H1 (cell line): ENCODE measurements around the gene MED28. TPM values are rescaled to one million over a fixed set of nuclear protein-coding genes. Genes with fewer than 3 reads are reported as not detected.

Experiments used
- CTCF ChIA-PET: fragments of 300-600 bp; sonication (Branson Sonifier 250); formaldehyde crosslinking; loops from one replicate; lab custom pipeline; 2021; ENCODE audit not compliant: partially characterized antibody; lab: Charles Lee
- POLR2A ChIA-PET: fragments of 300-600 bp; sonication (Branson Sonifier 250); formaldehyde crosslinking; loops from one replicate; lab custom pipeline; 2021; ENCODE audit warnings: inconsistent platforms; ENCODE audit not compliant: partially characterized antibody; lab: Charles Lee
- DNase-seq, 2 experiments: peaks; one replicate each; pipeline versions ENCODE4 v3.0.0 to v3.0.0-alpha.2; 2010 to 2022; ENCODE audit warnings: low spot score in 2 of 2, low read depth in 1 of 2, mixed read lengths in 1 of 2
- FAIRE-seq: peaks from 2 replicates; lab custom pipeline; 2011; peaks lifted over from hg19 to GRCh38; lab: Jason Lieb, UNC
- H2AFZ ChIP-seq: 2 replicates; pipeline ENCODE4 v1.8.1; 2012; ENCODE audit warnings: low read length, inconsistent platforms
- H2AK5ac ChIP-seq: 2 replicates; pipeline ENCODE4 v1.6.1; 2013; ENCODE audit warnings: low read depth, low read length
- H2BK120ac ChIP-seq: replicated peaks from 2 replicates; pipeline ENCODE3; 2013; ENCODE audit warnings: low read depth, low read length, inconsistent platforms
- H2BK12ac ChIP-seq: 2 replicates; pipeline ENCODE4 v1.6.1; 2013; ENCODE audit warnings: low read depth, low read length
- H2BK15ac ChIP-seq: 2 replicates; pipeline ENCODE4 v1.6.1; 2013; ENCODE audit warnings: low read length
- H2BK20ac ChIP-seq: 2 replicates; pipeline ENCODE4 v1.6.1; 2013; ENCODE audit warnings: low read length
- H2BK5ac ChIP-seq: 2 replicates; pipeline ENCODE4 v1.6.1; 2013; ENCODE audit warnings: low read depth, low read length
- H3K14ac ChIP-seq: 2 replicates; pipeline ENCODE4 v1.6.1; 2013; ENCODE audit warnings: inconsistent platforms; ENCODE audit not compliant: insufficient read length
- H3K18ac ChIP-seq: 2 replicates; pipeline ENCODE4 v1.6.1; 2013; ENCODE audit warnings: low read length; ENCODE audit errors: extremely low read depth
- H3K23ac ChIP-seq: 2 replicates; pipeline ENCODE4 v1.6.1; 2013; ENCODE audit warnings: inconsistent platforms; ENCODE audit not compliant: insufficient read length
- H3K23me2 ChIP-seq: 2 replicates; pipeline ENCODE4 v1.6.1; 2013; ENCODE audit warnings: low read depth, low read length
- H3K27ac ChIP-seq: 2 replicates; pipeline ENCODE4 v1.6.1; 2011; ENCODE audit warnings: low read depth, low read length, inconsistent platforms
- H3K27me3 ChIP-seq, 4 experiments: replicated peaks in 1 of 4; 1 replicate in 1 of 4; 2 replicates in 3 of 4; pipeline versions ENCODE4 v1.6.1 to v1.8.1; 2011 to 2013; ENCODE audit warnings: low read length in 3 of 4, mild to moderate bottlenecking in 3 of 4, inconsistent platforms in 2 of 4, mixed read lengths in 2 of 4, moderate library complexity in 1 of 4; ENCODE audit not compliant: control insufficient read depth in 3 of 4, insufficient read depth in 3 of 4; ENCODE audit errors: extremely low read depth in 1 of 4
- H3K36me3 ChIP-seq, 4 experiments: 2 replicates each; pipeline versions ENCODE4 v1.6.1 to v1.8.1; 2011 to 2013; ENCODE audit warnings: mild to moderate bottlenecking in 4 of 4, low read length in 3 of 4, moderate library complexity in 2 of 4, control low read depth in 1 of 4, inconsistent platforms in 1 of 4; ENCODE audit not compliant: insufficient read depth in 4 of 4, control insufficient read depth in 2 of 4
- H3K4ac ChIP-seq: replicated peaks from 2 replicates; pipeline ENCODE3; 2013; ENCODE audit warnings: low read length, low read depth, mixed read lengths, inconsistent platforms; ENCODE audit not compliant: insufficient read length
- H3K4me1 ChIP-seq, 4 experiments: replicated peaks in 1 of 4; 1 replicate in 1 of 4; 2 replicates in 3 of 4; pipeline versions ENCODE4 v1.6.1 to v1.8.1; 2011 to 2013; ENCODE audit warnings: low read length in 3 of 4, inconsistent platforms in 2 of 4, mixed read lengths in 1 of 4; ENCODE audit not compliant: insufficient read depth in 4 of 4, control insufficient read depth in 3 of 4
- H3K4me2 ChIP-seq, 2 experiments: 2 replicates each; pipeline versions ENCODE4 v1.6.1 to v1.8.1; 2011 to 2013; ENCODE audit warnings: low read depth in 2 of 2, low read length in 2 of 2, control low read depth in 1 of 2, inconsistent platforms in 1 of 2, mild to moderate bottlenecking in 1 of 2; ENCODE audit not compliant: insufficient read depth in 1 of 2
- H3K4me3 ChIP-seq, 4 experiments: fragments of 200-600, 300-600 bp in 1 of 4; sonication (generic), shearing (Covaris generic), sonication (Bioruptor Twin) in 1 of 4; 2 replicates each; pipeline versions ENCODE4 v1.5.1 to v1.8.1; 2011 to 2016; ENCODE audit warnings: low read length in 4 of 4, low read depth in 3 of 4, control low read depth in 2 of 4, inconsistent platforms in 2 of 4, mild to moderate bottlenecking in 2 of 4, mixed read lengths in 1 of 4, moderate library complexity in 1 of 4; ENCODE audit not compliant: insufficient read depth in 2 of 4; ENCODE audit errors: extremely low read depth in 1 of 4
- H3K56ac ChIP-seq: replicated peaks from 2 replicates; pipeline ENCODE3; 2013; ENCODE audit warnings: low read depth, mild to moderate bottlenecking, mixed read lengths, low read length, inconsistent platforms; ENCODE audit not compliant: insufficient read length
- H3K79me1 ChIP-seq: 2 replicates; pipeline ENCODE4 v1.6.1; 2013; ENCODE audit warnings: low read depth, low read length, control low read depth
- H3K79me2 ChIP-seq, 2 experiments: 2 replicates each; pipeline versions ENCODE4 v1.6.1 to v1.8.1; 2012 to 2013; ENCODE audit warnings: low read length in 2 of 2, mild to moderate bottlenecking in 2 of 2, inconsistent platforms in 1 of 2; ENCODE audit not compliant: insufficient read depth in 2 of 2, control insufficient read depth in 1 of 2
- H3K9ac ChIP-seq, 4 experiments: replicated peaks in 1 of 4; 1 replicate in 1 of 4; 2 replicates in 3 of 4; pipeline versions ENCODE4 v1.6.1 to v1.8.1; 2011 to 2013; ENCODE audit warnings: low read depth in 3 of 4, low read length in 3 of 4, control low read depth in 2 of 4, mild to moderate bottlenecking in 2 of 4, moderate library complexity in 2 of 4, inconsistent platforms in 1 of 4; ENCODE audit errors: extremely low read depth in 1 of 4
- H3K9me3 ChIP-seq, 2 experiments: 2 replicates each; pipeline versions ENCODE4 v1.6.1 to v1.8.1; 2012 to 2013; ENCODE audit warnings: mild to moderate bottlenecking in 2 of 2, moderate library complexity in 2 of 2, control low read depth in 1 of 2, inconsistent platforms in 1 of 2, low read depth in 1 of 2, low read length in 1 of 2, mixed read lengths in 1 of 2; ENCODE audit not compliant: insufficient read depth in 2 of 2
- H4K20me1 ChIP-seq, 2 experiments: replicated peaks in 1 of 2; 2 replicates each; pipeline versions ENCODE3 to v1.8.1; 2011 to 2013; ENCODE audit warnings: inconsistent platforms in 2 of 2, low read length in 2 of 2, mild to moderate bottlenecking in 1 of 2; ENCODE audit not compliant: insufficient read depth in 2 of 2, control insufficient read depth in 1 of 2
- H4K5ac ChIP-seq: 2 replicates; pipeline ENCODE4 v1.6.1; 2013; ENCODE audit warnings: low read length, low read depth, mixed read lengths, inconsistent platforms; ENCODE audit not compliant: insufficient read length
- H4K8ac ChIP-seq: 2 replicates; pipeline ENCODE4 v1.8.0; 2013; ENCODE audit warnings: mild to moderate bottlenecking, moderate library complexity, low read length, inconsistent platforms; ENCODE audit not compliant: insufficient read depth; ENCODE audit errors: extremely low read depth
- H4K91ac ChIP-seq: replicated peaks from 2 replicates; pipeline ENCODE3; 2013; ENCODE audit warnings: low read length, mixed read lengths, inconsistent platforms; ENCODE audit not compliant: insufficient read length
- ATF2 ChIP-seq: IDR thresholded peaks from 2 replicates; pipeline ENCODE4 v1.6.1; 2012; ENCODE audit warnings: low read length, inconsistent platforms
- ATF3 ChIP-seq: IDR thresholded peaks from 2 replicates; pipeline ENCODE4 v1.6.1; 2011; ENCODE audit warnings: low read depth, mild to moderate bottlenecking, low read length; ENCODE audit not compliant: insufficient read depth
- CBX8 ChIP-seq: fragments of 300-800, 300-1000 bp; sonication (generic); IDR thresholded peaks from 2 replicates; pipeline ENCODE4 v1.7.1; 2016; ENCODE audit warnings: low read depth, low read length, borderline replicate concordance
- CEBPB ChIP-seq: IDR thresholded peaks from 2 replicates; pipeline ENCODE4 v1.6.1; 2012; ENCODE audit warnings: low read depth, low read length
- CREB1 ChIP-seq: IDR thresholded peaks from 2 replicates; pipeline ENCODE4 v1.6.1; 2012; ENCODE audit warnings: inconsistent platforms
- POLR2AphosphoS5 ChIP-seq: IDR thresholded peaks from 2 replicates; pipeline ENCODE4 v1.6.1; 2011; ENCODE audit warnings: low read depth, low read length
- RFX5 ChIP-seq: IDR thresholded peaks from 2 replicates; pipeline ENCODE4 v1.6.1; 2011; ENCODE audit warnings: low read depth, low read length, improper control_type of control experiment, borderline replicate concordance
- SIX5 ChIP-seq: IDR thresholded peaks from 2 replicates; pipeline ENCODE4 v1.6.1; 2011; ENCODE audit warnings: mild to moderate bottlenecking, low read depth, low read length
- WGBS, 2 experiments: shearing (Covaris generic) in 1 of 2; methylation state at CpG; one replicate each; pipeline versions ENCODE4 v1.1.6 to v1.1.7; 2013 to 2015; ENCODE audit warnings: low lambda C conversion rate in 2 of 2, mixed read lengths in 2 of 2, inconsistent platforms in 1 of 2, low coverage in 1 of 2, missing lambda C conversion rate in 1 of 2; ENCODE audit not compliant: insufficient replicate concordance in 2 of 2, insufficient coverage in 1 of 2, insufficient read length in 1 of 2; ENCODE audit errors: extremely low coverage in 1 of 2, missing lambda C conversion rate in 1 of 2; 5-methylcytosine and 5-hydroxymethylcytosine counted together
- polyA plus RNA-seq, 7 experiments: library from polyadenylated mRNA; depleted of rRNA in 3 of 7; stranded (reverse) in 5 of 7; unstranded in 2 of 7; fragments of >200 nt in 5 of 7; fragments of 200-250 nt in 2 of 7; gene quantifications; 1 replicate in 5 of 7; 2 replicates in 1 of 7; 4 replicates in 1 of 7; pipeline versions ENCODE4 v1.2.1 to v1.2.3, GENCODE V29; 2011 to 2013; ENCODE audit warnings: missing spikeins in 2 of 7, mixed read lengths in 2 of 7
- total RNA-seq: library from RNA; stranded (reverse); fragmentation: NEBNext Ultra II Directional; extraction: Animal tissue kit (Norgen Biotek cat#: 25700); gene quantifications from 2 replicates; pipeline ENCODE4 v1.2.1, GENCODE V29; 2021

Gene MED28
- total and polyA plus RNA-seq, 2 of the 8 experiments (the other 6 are each of a cell fraction or from before 2014, with no cell fraction given), result 24.0 to 87.1 TPM

GRCh38 chr4:17616283-17616682, 1.8 kb downstream of the MED28 start:
- H4K20me1 ChIP-seq, result peaks cover 4 to 20% of the 10 kb centered on the region in 2 experiments
- H2BK20ac ChIP-seq, result no peak overlapping the region

More at GRCh38 chr4:17616283-17616682, 1.8 kb downstream of the MED28 start:
- Histone ChIP-seq H2BK120ac (no peak overlapping the region), H3K23me2 (peaks cover 7% of the 10 kb centered on the region; the same call in 1 of the 2 replicates), H2BK12ac (no peak overlapping the region), H2AK5ac (no peak overlapping the region), H3K23ac (no peak overlapping the region), H2BK5ac (no peak overlapping the region), H4K5ac (no peak overlapping the region), H3K36me3 (peaks cover 4 to 37% (median 26%) of the 10 kb centered on the region in 4 experiments), H3K4me2 (peak overlapping the region; percentile 38 to 79; a peak in 3 of 4 replicates), H3K4me1 (peaks cover 0 to 4% (median 0%) of the 10 kb centered on the region in 4 experiments; a peak in 1 of 7 replicates), H3K79me1 (peaks cover 20% of the 10 kb centered on the region), H3K18ac (no peak overlapping the region), H3K9me3 (no peaks in the 10 kb centered on the region), H4K91ac (no peak overlapping the region), H3K79me2 (peaks cover 34 to 54% of the 10 kb centered on the region in 2 experiments), H4K8ac (no peak overlapping the region), H3K27ac (no peak overlapping the region), H3K4ac (no peak overlapping the region), H3K4me3 (no peak overlapping the region; a peak in 1 of 8 replicates), H3K9ac (peak overlapping the region in 1 of 4 experiments; percentile 40; a peak in 2 of 7 replicates), H2BK15ac (no peak overlapping the region), H3K56ac (no peak overlapping the region), H3K27me3 (no peaks in the 10 kb centered on the region), H3K14ac (no peak overlapping the region), H2AFZ (no peak overlapping the region)
- TF ChIP-seq ATF2, result no peak
- no peak for TF ChIP-seq SIX5
- no peak for TF ChIP-seq RFX5
- TF ChIP-seq CREB1, result no peak
- no peak for TF ChIP-seq CBX8
- 0 out of 2 replicates have a peak, but pooled peaks have one; percentile 30 for TF ChIP-seq POLR2AphosphoS5
- no peak for TF ChIP-seq ATF3
- no peak for TF ChIP-seq CEBPB
- DNase-seq, result no peak
- 81% methylated on average over 5 of the region's 5 CpGs; no CpG with 5 or more reads in 1 of the 2 experiments for WGBS, 2 experiments
- FAIRE-seq, result no peak
- ChIA-PET CTCF (no interaction called here), POLR2A (interaction anchor here (1.3 to 2.2 kb wide), 2 partner anchors 10 to 33 kb away, joined by 4 to 13 read pairs; no protein-coding TSS in a partner anchor)
